ENCODE measurements around the gene HOXB5. TPM values are rescaled to one million over a fixed set of nuclear protein-coding genes. Genes with fewer than 3 reads are reported as not detected.
A peak's percentile ranks its signal among the peaks of the same experiment; 100 is the strongest.

The HOXB5 gene
- total RNA-seq, 1 donor from 2014 or later = 2.4 TPM

DNA sequence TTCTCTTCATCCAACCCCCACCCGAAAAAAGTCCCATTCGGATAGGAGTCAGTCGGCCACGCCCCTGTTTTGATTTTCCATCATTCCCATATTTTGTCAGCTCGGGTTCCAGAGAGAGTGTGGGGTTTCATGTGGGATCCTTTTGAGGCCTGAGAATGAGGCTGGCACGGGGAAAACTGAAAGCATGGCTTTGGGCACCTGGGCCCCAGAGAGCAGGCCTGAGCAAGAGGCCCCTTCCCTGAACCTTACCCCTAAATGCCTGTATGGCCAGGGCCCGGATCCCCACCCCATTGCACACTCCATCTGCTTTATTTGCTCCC lies 10.9 kb downstream of the HOXB5 start:
- no peak for ATAC-seq
- intact Hi-C loops (cut with DNase I) = no loop called here

DNA sequence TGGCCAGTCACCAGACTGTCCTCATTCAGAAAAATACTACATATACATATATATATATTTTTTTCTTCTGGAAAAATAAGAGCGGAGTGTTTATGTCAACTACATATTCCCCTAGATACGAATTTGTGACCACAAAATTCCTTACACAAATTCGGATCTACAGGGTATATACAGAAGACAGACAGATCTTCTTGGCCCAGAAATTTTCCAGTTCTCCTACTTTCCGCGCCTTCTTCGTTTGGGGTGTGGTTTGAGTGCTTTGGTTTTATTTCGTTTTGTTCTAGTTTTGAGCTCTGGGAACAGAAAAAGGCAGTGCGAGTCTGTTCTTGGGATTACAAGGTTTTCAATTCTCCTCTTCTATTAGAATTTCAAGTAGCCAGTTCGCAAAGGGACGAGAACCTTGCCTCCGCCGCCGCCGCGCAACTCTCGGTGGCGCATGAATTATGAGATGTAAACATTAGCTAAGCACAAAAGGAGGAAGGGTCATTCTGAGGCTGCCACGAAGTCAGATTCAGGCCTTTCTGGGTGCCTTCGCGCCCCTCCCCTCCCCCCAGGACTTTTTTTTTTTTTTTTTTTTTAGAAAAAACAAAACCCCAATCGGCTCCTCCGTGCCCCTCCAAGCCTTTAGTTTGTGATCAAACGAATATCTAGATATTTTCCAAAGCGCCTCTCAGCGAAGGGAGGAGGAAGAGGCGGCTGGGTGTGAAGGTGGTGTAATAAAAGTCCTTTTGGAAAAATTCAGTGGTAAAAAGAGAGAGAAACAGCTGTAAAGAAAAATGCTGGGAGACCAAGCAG lies 13.6 kb downstream of the HOXB5 start:
- intact Hi-C loops (cut with DNase I) = no loop called here
- ATAC-seq (no peak), DNase-seq (ENCODE audit: low spot score) (no peak)

More for the DNA sequence above, 10.9 kb downstream of the HOXB5 start:
- DNase-seq (ENCODE audit: low spot score) = no peak

DNA sequence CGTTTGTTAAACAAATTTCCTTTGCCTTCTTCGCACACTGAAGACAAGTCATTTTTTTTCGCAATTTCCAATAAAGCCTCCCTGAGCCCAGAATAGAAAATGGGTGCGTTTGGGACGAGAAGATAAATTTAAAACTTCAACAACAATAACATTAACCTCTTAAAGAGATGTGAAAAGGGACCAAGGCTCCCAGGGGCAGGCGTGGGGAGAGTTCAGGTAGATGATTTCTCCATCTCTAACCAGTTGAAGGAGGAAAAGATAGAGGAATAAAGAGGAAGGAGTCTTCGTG lies 14.2 kb downstream of the HOXB5 start:
- no peak for ATAC-seq
- intact Hi-C loops (cut with DNase I) = no loop called here
- no peak for DNase-seq (ENCODE audit: low spot score)

DNA sequence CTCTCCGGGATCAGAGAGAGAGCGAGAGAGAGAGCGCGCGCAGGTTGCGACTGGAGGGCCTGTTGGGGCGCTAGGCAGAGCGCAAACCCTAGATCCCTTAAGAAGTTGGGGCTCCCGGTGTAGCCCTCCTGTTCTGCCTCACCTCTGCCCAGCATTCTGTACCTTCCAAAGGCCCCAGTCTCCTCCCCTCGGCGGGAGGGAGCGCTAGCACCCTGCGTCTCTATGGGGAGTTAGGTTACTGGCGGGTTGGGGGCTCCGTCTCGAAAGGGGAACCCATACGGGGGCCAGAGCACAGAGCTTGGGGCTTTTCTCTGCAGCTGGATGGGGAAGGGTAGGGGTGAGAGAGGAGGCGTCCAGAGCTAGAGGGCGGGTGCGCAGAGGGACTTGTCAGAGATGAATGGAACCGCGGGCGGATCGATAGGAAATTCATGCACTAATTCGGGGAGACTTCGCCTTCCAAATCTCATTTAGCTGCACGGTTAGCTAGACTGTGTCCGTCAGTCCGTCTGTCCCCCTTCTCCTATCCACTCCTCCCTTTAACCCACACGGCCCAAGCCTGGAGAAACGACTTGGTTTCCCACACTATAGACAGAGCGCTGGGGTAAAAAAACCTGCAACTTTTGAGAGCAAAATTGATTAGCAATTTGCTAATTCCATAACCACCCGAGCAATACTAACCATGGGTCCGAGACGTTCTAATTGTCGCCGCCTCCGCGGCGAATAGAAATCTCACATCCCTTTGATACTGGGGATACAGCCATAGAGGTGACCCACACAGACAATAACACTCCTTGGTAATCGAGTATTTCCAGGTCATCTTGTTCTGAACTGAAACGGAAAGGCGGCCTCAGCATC lies 14.7 kb downstream of the HOXB5 start:
- intact Hi-C loops (cut with DNase I) = no loop called here
- peak; percentile 45 for ATAC-seq
- no peak for DNase-seq (ENCODE audit: low spot score)

DNA sequence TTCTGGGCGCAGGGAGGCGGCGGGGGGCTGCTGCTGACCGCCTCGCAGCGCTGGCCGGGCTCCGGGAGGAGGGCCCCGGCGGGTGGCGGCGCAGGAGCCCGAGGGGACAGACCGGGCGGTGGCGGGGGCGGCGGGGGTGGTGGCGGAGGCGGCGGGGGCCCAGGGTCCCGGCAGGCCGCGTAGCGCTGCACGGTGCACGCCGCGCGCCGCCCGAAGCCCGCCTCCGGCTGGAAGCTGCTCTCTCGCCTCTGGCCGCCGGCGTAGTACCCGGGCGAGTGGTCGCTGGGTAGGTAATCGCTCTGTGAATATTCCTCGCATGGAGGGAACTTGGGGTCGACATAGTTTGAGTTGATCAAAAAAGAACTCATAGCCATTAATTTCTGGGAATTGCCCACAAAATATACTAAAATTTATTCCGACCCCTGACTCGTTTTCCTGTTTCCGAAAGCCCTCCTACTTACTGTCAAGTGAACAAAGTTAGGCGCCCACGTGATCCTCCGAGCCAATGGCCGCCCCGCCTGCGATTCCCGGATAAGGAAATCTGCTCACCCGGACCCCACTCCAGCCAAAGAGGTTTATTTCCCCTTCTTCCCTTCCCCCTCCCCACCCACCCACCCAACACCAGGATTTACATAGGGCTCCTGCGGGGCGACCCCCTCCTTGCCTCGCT lies 15.5 kb downstream of the HOXB5 start, which contains the start of gene HOXB4:
HOXB4 (minus strand) TSS at position 405 of the 670 bp plus-strand sequence; CDS start at position 374, 31 bp downstream.
- peak; percentile 90 for DNase-seq (ENCODE audit: low spot score)
- peak; percentile 75 for ATAC-seq
- intact Hi-C loops (cut with DNase I) = loop anchor here (2.0 kb wide), 1 partner anchor 23 kb away; no protein-coding TSS in a partner anchor

DNA sequence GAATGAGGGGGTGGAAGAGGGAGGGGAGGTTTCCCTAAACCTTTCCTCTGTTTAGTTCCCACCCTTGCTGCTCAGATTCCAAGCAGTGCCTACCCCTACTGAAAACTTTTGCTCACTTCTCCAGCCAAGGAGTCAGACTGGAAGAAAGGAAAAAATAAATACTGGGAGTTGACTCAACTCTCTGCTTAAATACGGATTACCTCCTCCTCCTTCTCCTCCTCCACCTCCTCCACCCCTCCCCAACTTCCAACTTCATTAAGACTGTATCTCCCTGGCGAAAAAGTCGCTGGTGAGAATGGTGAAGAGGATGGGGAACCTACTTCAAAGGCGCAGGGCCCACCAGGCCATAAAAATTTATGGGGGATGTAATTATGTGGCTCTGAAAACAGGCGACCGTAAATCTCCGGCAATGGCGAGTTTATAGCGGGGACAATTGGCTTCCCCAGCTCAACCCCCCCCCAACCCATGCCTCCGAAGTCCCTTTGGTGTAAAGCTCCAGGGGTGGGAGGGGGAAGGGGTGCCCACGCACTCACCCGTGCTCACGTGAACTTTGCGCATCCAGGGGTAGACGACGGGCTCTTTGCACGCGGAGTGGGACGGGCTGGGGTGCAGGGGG lies 16.1 kb downstream of the HOXB5 start:
- intact Hi-C loops (cut with DNase I) = loop anchor here (2.0 kb wide), 1 partner anchor 23 kb away; no protein-coding TSS in a partner anchor
- no peak for ATAC-seq
- no peak for DNase-seq (ENCODE audit: low spot score)

DNA sequence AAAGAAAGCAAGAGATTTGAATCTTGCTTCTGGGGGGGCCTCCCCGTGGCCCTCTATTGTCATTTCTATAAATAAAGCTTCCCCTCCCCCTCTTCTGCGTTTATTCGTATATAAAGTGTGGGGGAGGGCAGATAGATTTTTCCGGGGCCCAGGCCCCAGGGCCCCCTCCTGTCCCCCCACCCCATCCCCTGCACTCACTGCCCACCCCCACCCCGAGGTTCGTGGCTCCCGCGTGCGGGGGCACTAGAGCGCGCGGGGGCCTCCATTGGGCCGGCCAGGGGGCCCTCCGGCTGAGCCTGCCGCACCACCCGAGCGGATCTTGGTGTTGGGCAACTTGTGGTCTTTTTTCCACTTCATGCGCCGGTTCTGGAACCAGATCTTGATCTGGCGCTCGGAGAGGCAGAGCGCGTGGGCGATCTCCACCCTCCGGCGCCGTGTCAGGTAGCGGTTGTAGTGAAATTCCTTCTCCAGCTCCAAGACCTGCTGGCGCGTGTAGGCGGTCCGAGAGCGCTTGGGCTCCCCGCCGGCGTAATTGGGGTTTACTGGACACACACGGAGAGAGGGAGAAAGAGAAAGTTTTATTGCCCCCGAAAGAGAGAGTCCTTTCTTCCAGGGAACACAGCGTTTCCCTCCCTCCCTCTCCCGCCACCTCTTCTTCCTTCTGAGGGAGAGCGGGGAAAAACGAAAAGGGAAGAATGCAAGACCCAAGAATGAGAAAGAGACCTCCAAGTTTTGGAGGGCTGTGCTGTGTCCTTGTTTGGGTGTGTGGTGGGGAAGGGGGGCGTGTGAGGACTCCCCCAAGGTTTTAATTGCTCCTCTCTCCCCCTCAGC lies 16.9 kb downstream of the HOXB5 start:
- peak; percentile 18 for ATAC-seq
- no peak for DNase-seq (ENCODE audit: low spot score)
- intact Hi-C loops (cut with DNase I) = loop anchor here (2.0 kb wide), 1 partner anchor 22 kb away; no protein-coding TSS in a partner anchor

DNA sequence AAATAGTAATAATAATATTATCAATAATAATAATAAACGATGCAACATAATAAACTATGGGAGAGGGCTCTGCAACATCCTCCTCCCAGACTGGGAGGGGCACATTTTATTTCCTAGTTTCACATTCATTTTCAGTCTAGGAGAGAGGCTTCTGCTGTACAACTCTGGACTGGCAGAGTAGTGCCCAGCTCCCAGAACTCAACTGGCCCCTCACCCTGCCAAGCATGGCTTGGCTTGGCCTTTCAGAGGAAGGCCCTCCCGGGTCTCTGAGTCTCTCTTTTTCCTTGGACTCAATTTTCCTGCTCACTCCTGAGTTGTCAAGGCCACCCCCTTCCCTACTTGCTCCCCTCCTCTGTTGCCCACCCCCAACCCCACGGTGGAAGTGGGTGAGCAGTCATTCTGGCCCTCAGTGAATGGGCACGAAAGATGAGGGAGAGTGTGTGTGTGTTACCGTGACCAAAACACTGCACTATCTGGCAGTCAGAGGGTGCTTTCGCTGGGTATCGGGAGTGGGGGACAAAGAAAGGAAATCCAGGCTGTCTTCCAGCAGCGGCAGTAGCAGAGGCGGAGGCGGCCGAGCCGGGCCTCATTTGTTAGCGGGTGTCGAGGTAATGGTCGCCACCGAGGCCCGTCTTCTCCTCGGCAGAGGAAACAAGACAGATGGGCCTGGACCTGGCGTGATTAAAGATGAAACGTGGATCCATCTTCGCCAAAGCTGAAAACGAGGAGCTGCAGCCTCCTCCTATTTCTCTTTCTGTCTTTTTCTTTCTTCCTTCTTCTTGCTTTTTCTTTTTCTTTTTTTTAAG lies 17.7 kb downstream of the HOXB5 start:
- intact Hi-C loops (cut with DNase I) = loop anchor here (2.0 kb wide), 1 partner anchor 21 kb away; no protein-coding TSS in a partner anchor
- ATAC-seq (no peak), DNase-seq (ENCODE audit: low spot score) (no peak)

DNA sequence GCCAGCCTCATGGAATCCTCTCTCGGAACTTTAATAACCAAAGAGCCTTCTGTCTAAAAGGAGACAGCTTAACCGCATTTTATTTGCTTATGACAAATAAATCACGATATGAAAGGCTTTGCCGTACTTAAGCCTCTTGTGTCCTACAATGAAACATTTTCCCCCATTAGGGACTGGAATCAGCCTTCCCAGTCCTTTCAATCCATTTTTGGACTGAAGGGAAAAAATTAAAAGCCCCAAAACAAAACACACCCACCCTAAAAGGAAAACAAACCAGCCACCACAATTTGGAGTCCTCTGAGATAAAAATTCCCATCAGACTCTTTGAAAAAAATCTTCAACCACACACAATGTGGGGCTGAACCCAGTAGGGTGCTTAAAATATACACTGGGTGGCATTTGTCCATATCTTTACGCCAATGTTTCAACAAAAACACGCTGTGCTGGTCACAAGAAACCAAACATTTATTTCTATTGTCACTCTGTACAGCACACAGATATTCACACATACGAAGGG lies 18.5 kb downstream of the HOXB5 start:
- ATAC-seq = no peak
- DNase-seq (ENCODE audit: low spot score) = no peak
- intact Hi-C loops (cut with DNase I) = no loop called here

DNA sequence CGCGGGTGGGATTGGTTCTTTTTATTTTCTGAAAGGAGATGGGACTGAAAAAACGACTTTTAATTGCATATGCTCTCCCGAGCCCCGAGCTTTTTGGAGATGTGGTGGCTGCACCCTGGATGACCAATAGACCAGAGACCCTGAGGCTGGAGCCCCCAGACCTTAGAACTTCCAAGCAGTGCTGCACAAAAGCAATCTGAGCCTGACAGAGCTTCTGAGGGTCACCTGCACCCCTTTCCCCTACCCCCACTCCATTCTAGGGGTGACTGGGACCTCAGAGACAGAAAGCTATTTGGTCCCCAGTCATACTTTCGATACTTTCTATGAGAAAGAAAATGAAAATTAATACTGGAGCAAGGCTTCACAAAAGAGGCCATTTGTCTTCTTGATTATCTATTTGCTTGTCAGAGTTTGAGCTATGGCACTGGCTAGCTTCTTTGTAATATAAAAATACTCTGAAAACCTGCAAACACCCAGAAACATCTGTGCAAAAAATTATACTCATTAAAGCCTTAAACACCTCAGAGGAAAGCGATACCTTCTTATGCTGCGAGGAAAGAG lies 19.0 kb downstream of the HOXB5 start:
- intact Hi-C loops (cut with DNase I) = no loop called here

DNA sequence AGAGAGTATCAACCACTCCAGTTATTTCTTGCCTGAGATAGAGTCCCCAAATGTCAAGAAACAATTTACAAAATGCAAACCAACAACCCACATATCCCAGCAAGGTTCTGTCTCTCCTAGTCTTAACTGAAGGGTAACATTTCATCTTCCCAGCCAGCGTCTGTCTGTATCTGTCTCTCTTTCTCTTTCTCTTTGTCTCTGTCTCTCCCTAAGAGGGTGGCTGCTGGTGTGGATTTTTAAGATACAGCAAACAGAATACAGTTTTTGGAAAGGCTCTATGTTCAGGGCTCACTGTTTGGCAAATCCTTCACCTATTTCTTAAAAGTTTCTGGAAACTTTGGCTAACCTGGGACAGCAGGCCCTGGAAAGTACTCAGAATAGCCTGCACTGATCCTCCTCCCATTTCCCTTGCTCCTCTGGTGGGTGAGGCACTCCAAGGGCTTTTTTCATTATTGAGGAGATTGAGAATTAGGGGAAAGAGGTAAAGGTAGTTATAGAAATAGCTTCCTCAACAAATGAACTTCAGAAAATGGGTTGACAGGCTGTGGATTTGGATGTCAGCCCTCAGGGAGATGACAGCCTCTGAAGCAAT lies 21.7 kb downstream of the HOXB5 start:
- intact Hi-C loops (cut with DNase I) = no loop called here
- DNase-seq (ENCODE audit: low spot score) = no peak

More for the DNA sequence above, 19.0 kb downstream of the HOXB5 start:
- ATAC-seq (no peak), DNase-seq (ENCODE audit: low spot score) (no peak)

DNA sequence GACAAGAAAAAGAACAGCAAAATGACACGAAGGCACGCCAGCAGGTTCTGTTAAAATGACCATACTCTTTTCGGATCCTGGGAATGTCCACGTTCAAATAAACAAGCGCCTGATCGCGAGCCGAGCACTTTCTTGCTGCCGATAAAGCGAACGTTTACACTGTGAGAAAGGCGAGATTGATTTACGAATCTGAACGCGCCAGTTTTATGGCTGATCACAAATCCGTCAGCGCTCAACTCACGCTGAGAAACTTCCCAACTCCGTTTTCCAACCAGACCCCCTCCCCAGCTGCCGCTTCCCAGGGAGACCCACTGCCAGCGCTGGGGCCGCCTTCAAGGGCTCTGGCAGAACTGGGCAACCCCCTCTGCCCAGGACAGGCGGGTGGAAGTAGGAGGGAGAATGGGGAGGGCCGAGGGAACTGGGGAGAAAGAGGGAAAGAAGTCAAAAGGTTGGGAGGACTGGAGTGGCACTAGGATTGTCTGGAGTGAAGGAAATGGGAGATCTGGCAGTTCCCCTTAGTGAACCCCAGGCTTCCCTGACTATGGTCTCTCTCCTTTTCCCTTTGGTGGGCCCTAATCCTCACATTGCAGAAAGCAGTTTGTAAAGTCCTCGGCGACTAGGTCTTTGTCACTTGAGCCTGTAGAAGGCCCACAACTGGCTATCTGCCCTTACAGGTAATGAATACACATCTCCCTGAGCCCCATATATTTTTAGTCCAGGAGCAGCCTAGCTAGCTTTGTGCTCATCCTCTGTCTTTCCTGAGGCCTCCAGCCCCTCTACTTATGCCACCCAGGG lies 22.4 kb downstream of the HOXB5 start:
- no peak for ATAC-seq
- no peak for DNase-seq (ENCODE audit: low spot score)
- intact Hi-C loops (cut with DNase I) = no loop called here

More for the DNA sequence above, 21.7 kb downstream of the HOXB5 start:
- no peak for ATAC-seq

DNA sequence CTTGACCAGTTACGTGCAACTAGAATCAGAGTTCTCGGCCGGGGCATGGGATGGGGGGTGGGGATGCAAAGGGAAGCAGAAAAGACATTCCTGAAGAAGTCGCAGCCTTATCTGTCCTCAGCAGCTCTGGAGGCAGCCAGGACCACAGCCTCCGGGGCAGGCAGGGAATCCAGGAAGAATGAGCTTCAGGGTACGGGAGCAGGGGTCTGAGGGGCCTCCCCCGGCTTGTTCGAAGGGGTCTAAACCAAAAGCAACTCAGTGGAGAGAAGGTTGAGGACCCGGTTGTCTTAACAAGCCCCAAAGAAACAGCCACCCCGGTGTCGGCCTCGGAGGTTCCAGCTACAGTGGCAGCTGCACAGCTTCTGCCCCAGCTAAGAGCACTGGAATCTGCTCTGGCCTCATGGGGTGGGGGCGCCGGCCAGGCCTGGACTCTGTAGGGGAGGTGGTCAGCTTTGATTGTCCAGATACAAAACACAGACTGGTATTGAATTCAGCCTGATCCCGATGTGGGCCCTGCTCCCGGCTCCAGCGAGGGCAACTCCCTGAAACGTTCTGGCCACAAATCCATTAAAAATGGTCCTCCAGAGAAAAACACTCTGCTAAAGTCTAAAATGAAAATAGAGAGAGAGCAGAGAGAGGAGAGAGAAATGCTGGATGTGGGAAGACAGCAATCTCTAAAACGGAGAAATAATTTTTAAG lies 23.1 kb downstream of the HOXB5 start:
- DNase-seq (ENCODE audit: low spot score) (no peak), ATAC-seq (peak; percentile 34)
- intact Hi-C loops (cut with DNase I) = no loop called here

DNA sequence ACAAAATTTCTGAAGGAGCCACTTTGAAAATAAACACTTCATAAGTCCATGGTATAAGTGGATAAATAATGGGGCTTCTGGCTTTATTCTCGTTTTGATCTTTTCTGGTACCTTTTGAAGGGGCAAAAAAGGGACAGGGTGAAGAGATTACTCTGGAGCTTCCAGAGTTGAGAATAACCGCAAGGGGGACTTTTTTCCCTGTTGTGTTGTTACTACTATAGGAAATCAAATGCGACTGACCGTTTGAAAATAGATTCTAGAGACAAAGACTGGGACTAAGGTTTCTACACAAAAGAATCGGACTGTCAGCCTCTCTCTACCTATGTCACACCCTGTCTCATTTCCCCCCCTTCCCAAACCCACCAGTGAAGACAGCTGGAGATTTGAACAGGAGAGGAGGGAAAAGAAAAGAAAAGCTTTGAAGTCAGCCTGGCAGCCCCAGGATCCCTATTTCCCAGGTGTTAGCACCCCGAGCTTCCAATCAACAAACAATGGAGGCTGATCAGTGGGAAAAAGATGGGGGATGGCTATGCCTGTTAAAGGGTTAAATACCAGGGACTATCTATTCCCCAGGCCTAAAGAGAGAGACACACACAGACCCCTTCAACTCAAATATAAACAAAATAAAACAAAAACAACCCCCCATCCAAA lies 23.8 kb downstream of the HOXB5 start:
- DNase-seq (ENCODE audit: low spot score) (no peak), ATAC-seq (no peak)
- intact Hi-C loops (cut with DNase I) = no loop called here

DNA sequence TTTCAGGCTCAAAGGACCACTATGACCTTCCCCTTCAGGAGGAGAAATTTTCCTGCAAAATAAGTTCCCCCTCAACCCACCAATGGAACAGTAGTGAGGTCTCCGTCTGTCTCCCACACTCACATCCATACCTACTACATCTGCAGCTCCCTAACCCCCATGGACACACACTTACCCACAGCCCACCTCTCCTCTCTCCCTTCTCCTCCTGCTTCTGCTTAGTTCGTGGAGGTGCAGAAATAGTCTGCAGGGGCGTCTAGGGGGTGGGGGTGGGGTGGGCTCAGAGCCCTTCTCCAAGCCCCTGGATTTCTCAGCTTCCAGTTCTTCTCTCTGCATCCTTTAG lies 24.4 kb downstream of the HOXB5 start:
- intact Hi-C loops (cut with DNase I) = no loop called here
- no peak for DNase-seq (ENCODE audit: low spot score)
- ATAC-seq = no peak

Data from sciatic nerve (tissue), 2 donors.